AG04450 (cell line): ENCODE data around the gene NPR1. TPM values are rescaled to one million over a fixed set of nuclear protein-coding genes. Genes with fewer than 3 reads are reported as not detected.

Source experiments
- CTCF ChIA-PET: fragments of 300-600, 350-600 bp; formaldehyde crosslinking; extraction: SDS; loops from one replicate; lab custom pipeline; 2022; ENCODE audit warnings: antibody characterized with exemption, inconsistent platforms; lab: Charles Lee
- POLR2A ChIA-PET: fragments of 350-600 bp; formaldehyde crosslinking; extraction: SDS; loops from one replicate; lab custom pipeline; 2021; ENCODE audit warnings: antibody characterized with exemption, inconsistent platforms; lab: Yijun Ruan, JAX
- DNase-seq: peaks from one replicate; pipeline ENCODE4 v3.0.0-alpha.2; 2011; ENCODE audit warnings: low read depth, low spot score
- H3K27ac ChIP-seq: one replicate; pipeline ENCODE4 v1.5.1; 2012; ENCODE audit warnings: low read depth, low read length, control low read depth
- H3K27me3 ChIP-seq: one replicate; pipeline ENCODE4 v1.6.0; 2012; ENCODE audit warnings: low read length; ENCODE audit not compliant: control insufficient read depth, insufficient read depth
- H3K4me3 ChIP-seq: 2 replicates; pipeline ENCODE4 v1.5.1; 2011; ENCODE audit warnings: mild to moderate bottlenecking, low read depth, low read length, control low read depth
- H3K9me3 ChIP-seq: 2 replicates; pipeline ENCODE4 v1.5.1; 2012; ENCODE audit warnings: low read length; ENCODE audit not compliant: control insufficient read depth, insufficient read depth
- polyA plus RNA-seq: library from polyadenylated mRNA; depleted of rRNA; stranded (reverse); fragments of >200 nt; gene quantifications from 2 replicates; pipeline ENCODE4 v1.2.3, GENCODE V29; 2011
- TF ChIP-seq, protein P1 (sequence below): IDR thresholded peaks from 2 replicates; pipeline ENCODE4 v1.5.1; 2011; ENCODE audit warnings: low read depth, low read length, control low read depth, inconsistent platforms

NPR1 gene
- polyA plus RNA-seq, 1 experiment: 0.02 TPM

DNA sequence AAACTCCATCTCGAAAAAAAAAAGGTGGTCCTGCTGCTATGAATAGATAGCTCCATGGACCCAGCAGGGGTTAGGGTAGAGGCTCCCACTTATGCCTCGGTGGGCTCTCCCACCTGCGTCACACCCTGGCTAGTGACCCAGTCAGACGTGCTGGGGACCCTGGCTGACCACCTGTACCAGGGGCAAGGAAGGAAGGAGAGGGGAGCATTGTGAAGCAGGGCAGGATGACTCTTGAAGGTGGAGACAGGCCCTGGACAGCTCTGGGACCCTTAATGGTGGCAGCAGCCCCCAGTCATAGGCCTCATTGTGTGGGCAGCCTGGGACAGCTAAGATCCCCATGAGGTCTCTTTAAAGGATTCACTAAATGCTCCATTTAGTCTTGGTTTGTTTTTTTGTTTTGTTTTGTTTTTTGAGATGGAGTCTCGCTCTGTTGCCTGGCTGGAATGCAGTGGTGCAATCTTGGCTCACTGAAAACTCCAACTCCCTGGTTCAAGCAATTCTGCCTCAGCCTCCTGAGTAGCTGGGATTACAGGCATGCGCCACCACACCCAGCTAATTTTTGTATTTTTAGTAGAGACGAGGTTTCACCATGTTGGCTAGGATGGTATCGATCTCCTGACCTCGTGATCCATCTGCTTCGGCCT is 30.4 kb upstream of the NPR1 start:
- Histone ChIP-seq H3K9me3 (no peaks in the 10 kb centered on the region), H3K27me3 (no peaks in the 10 kb centered on the region), H3K27ac (no peak overlapping the region), H3K4me3 (no peak overlapping the region)
- no peak for DNase-seq
- ChIA-PET CTCF (interaction anchor here (0.5 to 1.4 kb wide), 5 partner anchors 21 to 296 kb away, joined by 3 to 6 read pairs (median 3); partner anchors contain the start of gene S100A13), POLR2A (interaction anchor here (0.6 to 2.7 kb wide), 3 partner anchors 8 to 21 kb away, joined by 3 to 14 read pairs (median 8); partner anchors contain the start of genes CHTOP and S100A13)
- TF ChIP-seq, protein P1, sequence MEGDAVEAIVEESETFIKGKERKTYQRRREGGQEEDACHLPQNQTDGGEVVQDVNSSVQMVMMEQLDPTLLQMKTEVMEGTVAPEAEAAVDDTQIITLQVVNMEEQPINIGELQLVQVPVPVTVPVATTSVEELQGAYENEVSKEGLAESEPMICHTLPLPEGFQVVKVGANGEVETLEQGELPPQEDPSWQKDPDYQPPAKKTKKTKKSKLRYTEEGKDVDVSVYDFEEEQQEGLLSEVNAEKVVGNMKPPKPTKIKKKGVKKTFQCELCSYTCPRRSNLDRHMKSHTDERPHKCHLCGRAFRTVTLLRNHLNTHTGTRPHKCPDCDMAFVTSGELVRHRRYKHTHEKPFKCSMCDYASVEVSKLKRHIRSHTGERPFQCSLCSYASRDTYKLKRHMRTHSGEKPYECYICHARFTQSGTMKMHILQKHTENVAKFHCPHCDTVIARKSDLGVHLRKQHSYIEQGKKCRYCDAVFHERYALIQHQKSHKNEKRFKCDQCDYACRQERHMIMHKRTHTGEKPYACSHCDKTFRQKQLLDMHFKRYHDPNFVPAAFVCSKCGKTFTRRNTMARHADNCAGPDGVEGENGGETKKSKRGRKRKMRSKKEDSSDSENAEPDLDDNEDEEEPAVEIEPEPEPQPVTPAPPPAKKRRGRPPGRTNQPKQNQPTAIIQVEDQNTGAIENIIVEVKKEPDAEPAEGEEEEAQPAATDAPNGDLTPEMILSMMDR: no peak

DNA sequence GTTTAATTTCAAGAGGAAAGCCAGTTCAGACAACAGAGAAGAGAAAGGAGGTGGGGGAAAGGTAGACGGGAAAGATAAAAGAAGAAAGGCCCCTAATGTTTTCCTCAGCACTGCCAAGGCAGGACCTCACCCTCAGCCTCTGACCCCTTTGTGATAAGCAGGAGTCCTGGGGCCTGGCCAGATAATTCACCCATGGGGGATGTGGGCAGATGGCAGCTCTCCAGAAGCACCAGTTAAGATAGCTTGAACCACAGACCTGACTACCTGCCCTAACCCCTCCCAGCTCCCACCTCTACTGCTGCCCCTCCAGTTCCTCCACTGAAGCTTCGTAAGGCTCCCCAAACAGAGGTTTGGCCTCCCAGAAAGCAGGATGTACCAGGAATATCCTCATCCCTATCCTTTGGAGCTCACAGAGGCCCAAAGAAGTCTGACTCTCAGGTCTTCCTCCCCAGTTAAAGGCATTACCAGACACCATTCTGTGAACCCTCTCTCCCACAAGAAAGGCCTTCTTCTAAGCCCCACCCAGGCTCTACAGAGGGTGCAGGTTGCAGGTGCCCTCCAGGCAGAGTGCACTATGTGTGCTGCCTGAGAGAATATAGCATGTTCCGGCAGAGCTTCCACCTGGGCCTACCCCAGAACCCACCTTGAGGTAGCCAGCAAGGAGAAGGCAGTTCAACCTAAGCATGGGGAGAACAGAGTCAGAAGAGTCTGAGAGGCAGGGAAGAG is 29.2 kb upstream of the NPR1 start:
- DNase-seq: no peak
- TF ChIP-seq, protein P1: no peak
- POLR2A ChIA-PET: interaction anchor here (0.6 to 2.7 kb wide), 4 partner anchors 15 to 362 kb away, joined by 4 to 9 read pairs (median 6); partner anchors contain the start of genes CHTOP and S100A13
- Histone ChIP-seq H3K27ac (no peak overlapping the region), H3K27me3 (no peaks in the 10 kb centered on the region), H3K9me3 (no peaks in the 10 kb centered on the region), H3K4me3 (no peak overlapping the region)
- CTCF ChIA-PET: no interaction called here

- Histone ChIP-seq H3K27me3 (no peaks in the 10 kb centered on the region), H3K27ac (no peak overlapping the region), H3K9me3 (no peaks in the 10 kb centered on the region), H3K4me3 (no peak overlapping the region)
- CTCF ChIA-PET: no interaction called here
- POLR2A ChIA-PET: interaction anchor here (0.6 to 1.4 kb wide), 3 partner anchors 16 to 362 kb away, joined by 4 to 9 read pairs (median 5); partner anchors contain the start of gene CHTOP
- no peak for DNase-seq
- TF ChIP-seq, protein P1: no peak
Observed at GRCh38 chr1:153649863-153650235, 28.6 kb upstream of the NPR1 start.

GRCh38 chr1:153651771-153652170 is 26.7 kb upstream of the NPR1 start:
- no peak overlapping the region for H3K27ac ChIP-seq
- POLR2A ChIA-PET: interaction anchor here (0.6 to 1.4 kb wide), 2 partner anchors 17 to 25 kb away, joined by 3 to 7 read pairs; partner anchors contain the start of gene S100A13
- DNase-seq: no peak
- CTCF ChIA-PET: interaction anchor here (0.5 to 2.6 kb wide), 5 partner anchors 24 to 164 kb away, joined by 3 to 13 read pairs (median 5); partner anchors contain the start of gene S100A13
- no peaks in the 10 kb centered on the region for H3K9me3 ChIP-seq
- H3K4me3 ChIP-seq: no peak overlapping the region
- no peaks in the 10 kb centered on the region for H3K27me3 ChIP-seq
- TF ChIP-seq, protein P1: no peak
